Prostate gland (tissue), 2 donors: ENCODE results near the gene BDH2.

Source experiments
- CTCF ChIP-seq, 4 experiments: fragments of 200-600 bp in 2 of 4; fragments of 450-650 bp in 2 of 4; sonication (generic) in 2 of 4; IDR thresholded peaks; 1 replicate in 3 of 4; 2 replicates in 1 of 4; pipeline ENCODE4 v1.5.1; 2016 to 2019; ENCODE audit warnings: antibody characterized with exemption in 4 of 4, mild to moderate bottlenecking in 2 of 4, moderate library complexity in 2 of 4
- POLR2A ChIP-seq: fragments of 450-650 bp; IDR thresholded peaks from one replicate; pipeline ENCODE4 v1.6.1; 2016; ENCODE audit warnings: antibody characterized with exemption, mild to moderate bottlenecking

GRCh38 chr4:103111598-103111997 lies 12.0 kb upstream of the BDH2 start:
- no peak for TF ChIP-seq CTCF (IDR thresholded peaks at IDR 0.05)
- no peak for TF ChIP-seq POLR2A
